Stimulated activated CD8-positive, alpha-beta memory T cell treated with anti-CD3 and anti-CD28 coated beads, Interleukin-7, amount 100 ng/mL, for 24 hours (primary cell): ENCODE measurements around the gene KHDRBS1.
"Not testable (repeated sequence)": the region's sequence is repeated elsewhere in the genome, so short reads cannot be mapped to it uniquely, and the experiment has no call there.

ENCODE experiments used
- DNase-seq: peaks from one replicate; pipeline ENCODE4 v3.0.0-alpha.2; 2020; ENCODE audit warnings: low read depth

KHDRBS1 gene

DNA sequence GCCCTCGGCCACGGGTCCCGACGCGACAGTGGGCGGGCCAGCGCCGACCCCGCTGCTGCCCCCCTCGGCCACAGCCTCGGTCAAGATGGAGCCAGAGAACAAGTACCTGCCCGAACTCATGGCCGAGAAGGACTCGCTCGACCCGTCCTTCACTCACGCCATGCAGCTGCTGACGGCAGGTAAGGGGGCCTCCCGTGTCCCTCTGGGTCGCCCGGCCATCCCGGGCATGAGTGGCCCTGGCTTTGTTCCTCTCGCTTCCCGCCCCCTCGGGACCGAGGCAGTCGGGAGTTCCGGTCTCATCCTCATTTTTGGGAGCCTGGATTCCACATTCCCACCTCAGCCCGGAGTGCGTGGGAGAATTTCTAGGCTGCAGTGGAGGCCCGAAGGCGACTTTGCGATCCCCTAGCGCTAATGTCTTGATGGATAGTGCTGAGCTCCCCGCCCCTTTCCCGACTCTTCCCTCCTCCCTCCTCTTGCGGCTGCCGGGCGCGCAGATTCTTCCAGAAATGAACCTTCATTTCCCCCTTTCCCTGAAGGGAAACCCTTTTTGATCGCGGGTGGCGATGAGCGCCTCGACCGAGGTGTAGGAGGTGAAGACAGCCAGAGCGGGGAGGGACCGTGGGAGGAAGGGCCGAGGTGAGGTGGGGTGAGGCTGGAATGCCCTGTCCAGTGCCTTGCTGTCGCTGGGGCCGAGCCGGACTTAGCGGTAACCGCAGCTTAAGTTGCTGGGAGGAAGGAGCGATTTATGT lies 705 bp downstream of the KHDRBS1 start:
- DNase-seq: peak; percentile 7

GRCh38 chr1:32014948-32015273 lies 1.2 kb downstream of the KHDRBS1 start:
- no peak for DNase-seq

- no peak for DNase-seq
Observed at GRCh38 chr1:32020339-32020738, 6.7 kb downstream of the KHDRBS1 start.

DNA sequence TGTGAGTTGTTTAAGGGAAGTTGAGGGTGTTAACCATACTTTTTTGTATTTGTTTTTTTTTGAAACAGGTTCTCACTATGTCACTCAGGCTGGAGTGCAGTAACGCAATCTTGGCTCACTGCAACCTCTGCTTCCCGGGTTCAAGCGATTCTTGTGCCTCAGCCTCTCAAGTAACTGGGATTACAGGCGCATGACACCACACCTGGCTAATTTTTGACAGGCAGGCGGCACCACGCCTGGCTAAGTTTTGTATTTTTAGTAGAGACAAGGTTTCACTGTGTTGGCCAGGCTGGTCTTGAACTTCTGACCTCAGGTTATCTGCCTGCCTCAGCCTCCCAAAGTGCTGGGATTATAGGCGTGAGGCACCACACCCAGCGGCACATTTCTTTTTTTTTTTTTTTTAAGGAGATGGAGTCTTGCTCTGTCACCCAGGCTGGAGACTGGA lies 7.9 kb downstream of the KHDRBS1 start:
- DNase-seq: not testable (repeated sequence)

- DNase-seq: no peak
Observed at GRCh38 chr1:32023351-32023750, 9.7 kb downstream of the KHDRBS1 start.

GRCh38 chr1:32025515-32025914 lies 11.8 kb downstream of the KHDRBS1 start:
- no peak for DNase-seq

- no peak for DNase-seq
Observed at GRCh38 chr1:32028746-32029145, 15.1 kb downstream of the KHDRBS1 start.

- no peak for DNase-seq
Observed at GRCh38 chr1:32031578-32032274, 18.1 kb downstream of the KHDRBS1 start.

- no peak for DNase-seq
Observed at GRCh38 chr1:32032275-32032615, 18.6 kb downstream of the KHDRBS1 start.

GRCh38 chr1:32035119-32035518 lies 21.5 kb downstream of the KHDRBS1 start:
- no peak for DNase-seq

GRCh38 chr1:32040711-32041110 lies 27.0 kb downstream of the KHDRBS1 start:
- DNase-seq: no peak

DNA sequence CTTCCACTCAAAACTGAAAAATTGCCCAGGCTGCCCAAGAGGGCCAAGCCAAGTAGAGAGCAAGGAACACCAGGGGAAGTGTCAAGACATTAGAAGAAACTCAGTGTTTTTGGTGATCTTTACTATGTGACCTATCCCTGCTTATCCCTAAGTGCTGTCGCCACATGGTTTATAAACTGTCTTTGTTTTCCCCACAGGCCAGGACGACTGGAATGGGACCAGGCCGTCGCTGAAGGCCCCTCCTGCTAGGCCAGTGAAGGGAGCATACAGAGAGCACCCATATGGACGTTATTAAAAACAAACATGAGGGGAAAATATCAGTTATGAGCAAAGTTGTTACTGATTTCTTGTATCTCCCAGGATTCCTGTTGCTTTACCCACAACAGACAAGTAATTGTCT lies 28.7 kb downstream of the KHDRBS1 start:
- DNase-seq: no peak

GRCh38 chr1:32044234-32044633 lies 30.6 kb downstream of the KHDRBS1 start:
- no peak for DNase-seq

DNA sequence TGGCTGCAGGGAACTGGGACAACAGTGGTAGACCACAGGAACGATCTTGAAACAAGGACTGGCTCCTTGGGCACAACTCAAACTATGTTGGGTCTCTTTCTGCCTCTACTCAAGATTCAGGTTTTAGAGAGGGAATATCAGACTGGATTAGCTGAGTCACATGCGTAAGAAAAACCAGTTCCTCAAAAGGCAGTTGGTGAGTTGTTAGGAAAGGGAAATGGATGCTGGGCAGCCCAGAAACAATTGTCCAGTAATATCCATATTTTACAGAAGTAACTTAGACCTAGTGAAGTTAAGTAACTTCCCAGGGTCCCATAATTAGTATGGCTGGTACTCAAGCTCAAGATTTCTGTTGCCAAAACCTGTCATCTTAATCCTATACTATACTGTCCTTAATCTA lies 32.1 kb downstream of the KHDRBS1 start:
- DNase-seq: no peak

GRCh38 chr1:32047701-32048100 lies 34.0 kb downstream of the KHDRBS1 start:
- DNase-seq: no peak

GRCh38 chr1:32048440-32048839 lies 34.8 kb downstream of the KHDRBS1 start:
- no peak for DNase-seq

DNA sequence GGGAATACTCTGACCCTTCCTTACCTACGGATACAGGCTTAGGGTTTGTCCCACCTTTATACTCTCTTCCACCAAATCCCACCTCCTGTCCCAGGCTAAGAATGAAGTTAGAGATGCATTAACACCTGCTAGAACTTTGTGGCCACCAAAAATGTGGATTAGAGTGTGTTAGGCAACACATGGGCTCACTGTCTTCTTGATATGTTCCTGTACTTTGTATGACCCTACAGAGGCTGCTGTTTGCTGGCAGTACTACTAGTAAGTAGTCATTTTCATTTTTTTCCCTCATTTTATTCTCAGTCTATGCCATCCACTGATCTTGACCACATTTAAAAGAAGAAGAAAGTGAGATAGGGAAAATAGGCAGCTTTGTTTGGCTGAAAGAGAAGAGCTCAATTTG lies 38.0 kb downstream of the KHDRBS1 start:
- no peak for DNase-seq

GRCh38 chr1:32052887-32053286 lies 39.2 kb downstream of the KHDRBS1 start:
- no peak for DNase-seq

- no peak for DNase-seq
Observed at GRCh38 chr1:32055416-32055815, 41.7 kb downstream of the KHDRBS1 start.

DNA sequence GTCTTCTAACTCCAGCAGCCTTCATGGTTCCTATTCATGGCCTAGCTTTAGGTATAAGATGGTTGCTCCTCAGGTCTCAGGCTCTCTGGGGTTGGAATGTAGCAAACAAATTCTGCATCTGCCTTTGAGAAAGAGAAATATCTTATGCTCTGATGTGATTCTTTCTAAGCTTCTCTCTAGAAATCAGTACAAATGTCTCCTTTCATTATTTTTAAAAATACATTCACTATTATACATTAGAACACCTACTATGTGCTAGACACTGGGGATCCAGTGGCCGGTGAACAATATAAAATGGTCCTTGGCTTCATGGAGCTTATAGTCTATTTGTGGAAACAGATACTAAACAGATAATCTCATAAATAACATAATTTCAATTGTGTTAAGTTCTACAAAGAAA lies 42.9 kb downstream of the KHDRBS1 start:
- DNase-seq: no peak

DNA sequence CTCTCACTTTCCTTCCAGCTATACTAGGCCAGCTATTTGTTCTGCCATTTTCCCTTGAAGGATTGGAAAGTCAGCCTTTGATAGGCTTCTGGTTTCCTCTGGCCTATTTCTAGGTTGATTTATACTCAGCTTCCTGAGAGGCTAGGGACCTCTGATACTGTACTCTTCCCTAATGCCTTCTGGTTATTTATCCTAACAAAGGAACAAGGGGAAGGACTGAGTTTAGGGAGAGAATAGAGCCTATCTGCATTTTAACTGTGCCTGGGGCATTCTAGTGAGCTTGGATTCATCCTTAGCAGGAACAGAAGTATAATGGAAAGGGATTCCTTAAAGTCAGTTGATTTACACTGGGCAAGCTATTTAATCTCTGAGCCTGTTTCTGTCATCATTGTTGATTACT lies 47.2 kb downstream of the KHDRBS1 start:
- no peak for DNase-seq

- no peak for DNase-seq
Observed at GRCh38 chr1:32062867-32063230, 49.2 kb downstream of the KHDRBS1 start.

- DNase-seq: no peak
Observed at GRCh38 chr1:32063261-32063681, 49.6 kb downstream of the KHDRBS1 start.
